ENCODE results near the gene SMTNL1. TPM values are rescaled to one million over a fixed set of nuclear protein-coding genes. Genes with fewer than 3 reads are reported as not detected.

The SMTNL1 gene
- total and polyA plus RNA-seq, 9 of the 15 experiments (the other 6 are each of a cell fraction or from before 2014, with no cell fraction given), result not detected

GRCh38 chr11:57567515-57568329 lies 30.3 kb downstream of the SMTNL1 start, which contains the start of gene UBE2L6 (continued):
- TF ChIP-seq CUX1 (CRISPR knock-in tag; IDR thresholded peaks at IDR 0.05) (no peak), IRF2 (CRISPR knock-in tag; IDR thresholded peaks at IDR 0.05) (no peak), MXI1 (IDR thresholded peaks at IDR 0.05; ENCODE audit: low read depth, low read length) (no peak), REST (IDR thresholded peaks at IDR 0.05; ENCODE audit: borderline replicate concordance) (no peak; the same call in 1 of the 2 replicates), REST (CRISPR knock-in tag; IDR thresholded peaks at IDR 0.05; ENCODE audit: low read depth) (peak; percentile 35; the same call in 1 of the 2 replicates), CBX3 (IDR thresholded peaks at IDR 0.05; ENCODE audit: borderline replicate concordance in 1 of 2, low read length in 2 of 2) (no peak), ZC3H11A (IDR thresholded peaks at IDR 0.05; ENCODE audit: low read depth, low read length) (no peak), GABPA (tag; conservative IDR thresholded peaks at IDR 0.05; ENCODE audit: low read depth) (no peak), ETV5 (CRISPR knock-in tag; IDR thresholded peaks at IDR 0.05; ENCODE audit: low read depth) (no peak), MYC (IDR thresholded peaks at IDR 0.05; ENCODE audit: low read depth, low read length) (peak; percentile 58), MYC (CRISPR knock-in tag; IDR thresholded peaks at IDR 0.05; ENCODE audit: borderline replicate concordance, low read depth) (no peak), CHCHD3 (CRISPR knock-in tag; IDR thresholded peaks at IDR 0.05) (no peak), NR0B1 (IDR thresholded peaks at IDR 0.05; ENCODE audit: partially characterized antibody) (no peak)

Measured in K562 (cell line).